HepG2 (cell line): ENCODE measurements around the gene KDM2B. TPM values are rescaled to one million over a fixed set of nuclear protein-coding genes. Genes with fewer than 3 reads are reported as not detected.
A peak's percentile ranks its signal among the peaks of the same experiment; 100 is the strongest.

Experiments used
- GTF2F1 ChIP-seq: fragments of 150-350 bp; IDR thresholded peaks from 2 replicates; pipeline ENCODE4 v1.6.1; 2014; ENCODE audit warnings: low read length
- HOXA3 ChIP-seq: sonication (generic); formaldehyde crosslinking; IDR thresholded peaks from 2 replicates; pipeline ENCODE4 v1.5.0; 2020; ENCODE audit warnings: missing genetic modification reagents
- LCORL ChIP-seq, 2 experiments: fragments of 450-650 bp in 1 of 2; sonication (generic) in 1 of 2; formaldehyde crosslinking in 1 of 2; IDR thresholded peaks; 2 replicates each; pipeline versions ENCODE4 v1.5.0 to v1.6.1; 2017 to 2020; ENCODE audit warnings: antibody characterized with exemption in 1 of 2, missing genetic modification reagents in 1 of 2
- NFIC ChIP-seq: IDR thresholded peaks from 2 replicates; pipeline ENCODE4 v1.6.1; 2012; ENCODE audit warnings: mild to moderate bottlenecking, low read length, inconsistent platforms
- NRL ChIP-seq: sonication (generic); formaldehyde crosslinking; IDR thresholded peaks from 2 replicates; pipeline ENCODE4 v1.5.0; 2020; ENCODE audit warnings: missing genetic modification reagents, mild to moderate bottlenecking, moderate library complexity, borderline replicate concordance
- POGK ChIP-seq: sonication (generic); formaldehyde crosslinking; conservative IDR thresholded peaks from 2 replicates; pipeline ENCODE4 v1.8.0; 2022; ENCODE audit warnings: mild to moderate bottlenecking, moderate library complexity, missing genetic modification reagents
- SMARCE1 ChIP-seq: fragments of 450-650 bp; IDR thresholded peaks from 2 replicates; pipeline ENCODE4 v1.6.1; 2017; ENCODE audit warnings: borderline replicate concordance
- U2AF2 ChIP-seq: fragments of 200-400 bp; formaldehyde crosslinking; IDR thresholded peaks from 2 replicates; pipeline ENCODE4 v1.6.1; 2017; ENCODE audit warnings: low read depth, mild to moderate bottlenecking, low read length
- ZNF121 ChIP-seq: sonication (generic); formaldehyde crosslinking; IDR thresholded peaks from 2 replicates; pipeline ENCODE4 v1.5.0; 2020; ENCODE audit warnings: mild to moderate bottlenecking, missing genetic modification reagents
- ZNF280B ChIP-seq: sonication (generic); formaldehyde crosslinking; IDR thresholded peaks from 2 replicates; pipeline ENCODE4 v1.5.0; 2020; ENCODE audit warnings: missing genetic modification reagents, mild to moderate bottlenecking, borderline replicate concordance
- ZNF691 ChIP-seq: sonication (generic); formaldehyde crosslinking; IDR thresholded peaks from 2 replicates; pipeline ENCODE4 v1.4.0; 2020; ENCODE audit warnings: missing genetic modification reagents, low read depth, mild to moderate bottlenecking, borderline replicate concordance
- polyA plus RNA-seq, 8 experiments: library from polyadenylated mRNA; depleted of rRNA in 3 of 8; stranded (reverse) in 7 of 8; unstranded in 1 of 8; fragments of >200 nt; fragmentation: Illumina TruSeq in 4 of 8; extraction: Trizol in 4 of 8; gene quantifications; 2 replicates each; pipeline versions ENCODE4 v1.2.1 to v1.2.3, GENCODE V29; 2011 to 2016; ENCODE audit warnings: low read depth in 4 of 8, missing spikeins in 1 of 8, mixed read lengths in 1 of 8; ENCODE audit not compliant: insufficient read depth in 1 of 8
- total RNA-seq, 5 experiments: library from RNA; depleted of rRNA; stranded (reverse); fragments of >200 nt; fragmentation: Illumina TruSeq; extraction: Trizol; gene quantifications; 2 replicates each; pipeline ENCODE4 v1.2.3, GENCODE V29; 2016; ENCODE audit warnings: low read depth in 1 of 5
- TF ChIP-seq, protein P1 (sequence below): sonication (generic); formaldehyde crosslinking; IDR thresholded peaks from 2 replicates; pipeline ENCODE4 v1.5.0; 2020; ENCODE audit warnings: mild to moderate bottlenecking, missing genetic modification reagents, borderline replicate concordance
- TF ChIP-seq, protein P2 (sequence below): IDR thresholded peaks from 2 replicates; pipeline ENCODE4 v1.6.1; 2018; ENCODE audit warnings: missing genetic modification reagents
- TF ChIP-seq, protein P3 (sequence below): sonication (generic); formaldehyde crosslinking; IDR thresholded peaks from 2 replicates; pipeline ENCODE4 v1.4.0; 2020; ENCODE audit warnings: mild to moderate bottlenecking, low read depth, missing genetic modification reagents

KDM2B gene
- total and polyA plus RNA-seq, 2 of the 13 experiments (the other 11 are each of a cell fraction or from before 2014, with no cell fraction given), result 17.5 to 26.1 TPM

GRCh38 chr12:121404734-121405133 is 176.1 kb downstream of the KDM2B start (continued):
- TF ChIP-seq, protein P1, sequence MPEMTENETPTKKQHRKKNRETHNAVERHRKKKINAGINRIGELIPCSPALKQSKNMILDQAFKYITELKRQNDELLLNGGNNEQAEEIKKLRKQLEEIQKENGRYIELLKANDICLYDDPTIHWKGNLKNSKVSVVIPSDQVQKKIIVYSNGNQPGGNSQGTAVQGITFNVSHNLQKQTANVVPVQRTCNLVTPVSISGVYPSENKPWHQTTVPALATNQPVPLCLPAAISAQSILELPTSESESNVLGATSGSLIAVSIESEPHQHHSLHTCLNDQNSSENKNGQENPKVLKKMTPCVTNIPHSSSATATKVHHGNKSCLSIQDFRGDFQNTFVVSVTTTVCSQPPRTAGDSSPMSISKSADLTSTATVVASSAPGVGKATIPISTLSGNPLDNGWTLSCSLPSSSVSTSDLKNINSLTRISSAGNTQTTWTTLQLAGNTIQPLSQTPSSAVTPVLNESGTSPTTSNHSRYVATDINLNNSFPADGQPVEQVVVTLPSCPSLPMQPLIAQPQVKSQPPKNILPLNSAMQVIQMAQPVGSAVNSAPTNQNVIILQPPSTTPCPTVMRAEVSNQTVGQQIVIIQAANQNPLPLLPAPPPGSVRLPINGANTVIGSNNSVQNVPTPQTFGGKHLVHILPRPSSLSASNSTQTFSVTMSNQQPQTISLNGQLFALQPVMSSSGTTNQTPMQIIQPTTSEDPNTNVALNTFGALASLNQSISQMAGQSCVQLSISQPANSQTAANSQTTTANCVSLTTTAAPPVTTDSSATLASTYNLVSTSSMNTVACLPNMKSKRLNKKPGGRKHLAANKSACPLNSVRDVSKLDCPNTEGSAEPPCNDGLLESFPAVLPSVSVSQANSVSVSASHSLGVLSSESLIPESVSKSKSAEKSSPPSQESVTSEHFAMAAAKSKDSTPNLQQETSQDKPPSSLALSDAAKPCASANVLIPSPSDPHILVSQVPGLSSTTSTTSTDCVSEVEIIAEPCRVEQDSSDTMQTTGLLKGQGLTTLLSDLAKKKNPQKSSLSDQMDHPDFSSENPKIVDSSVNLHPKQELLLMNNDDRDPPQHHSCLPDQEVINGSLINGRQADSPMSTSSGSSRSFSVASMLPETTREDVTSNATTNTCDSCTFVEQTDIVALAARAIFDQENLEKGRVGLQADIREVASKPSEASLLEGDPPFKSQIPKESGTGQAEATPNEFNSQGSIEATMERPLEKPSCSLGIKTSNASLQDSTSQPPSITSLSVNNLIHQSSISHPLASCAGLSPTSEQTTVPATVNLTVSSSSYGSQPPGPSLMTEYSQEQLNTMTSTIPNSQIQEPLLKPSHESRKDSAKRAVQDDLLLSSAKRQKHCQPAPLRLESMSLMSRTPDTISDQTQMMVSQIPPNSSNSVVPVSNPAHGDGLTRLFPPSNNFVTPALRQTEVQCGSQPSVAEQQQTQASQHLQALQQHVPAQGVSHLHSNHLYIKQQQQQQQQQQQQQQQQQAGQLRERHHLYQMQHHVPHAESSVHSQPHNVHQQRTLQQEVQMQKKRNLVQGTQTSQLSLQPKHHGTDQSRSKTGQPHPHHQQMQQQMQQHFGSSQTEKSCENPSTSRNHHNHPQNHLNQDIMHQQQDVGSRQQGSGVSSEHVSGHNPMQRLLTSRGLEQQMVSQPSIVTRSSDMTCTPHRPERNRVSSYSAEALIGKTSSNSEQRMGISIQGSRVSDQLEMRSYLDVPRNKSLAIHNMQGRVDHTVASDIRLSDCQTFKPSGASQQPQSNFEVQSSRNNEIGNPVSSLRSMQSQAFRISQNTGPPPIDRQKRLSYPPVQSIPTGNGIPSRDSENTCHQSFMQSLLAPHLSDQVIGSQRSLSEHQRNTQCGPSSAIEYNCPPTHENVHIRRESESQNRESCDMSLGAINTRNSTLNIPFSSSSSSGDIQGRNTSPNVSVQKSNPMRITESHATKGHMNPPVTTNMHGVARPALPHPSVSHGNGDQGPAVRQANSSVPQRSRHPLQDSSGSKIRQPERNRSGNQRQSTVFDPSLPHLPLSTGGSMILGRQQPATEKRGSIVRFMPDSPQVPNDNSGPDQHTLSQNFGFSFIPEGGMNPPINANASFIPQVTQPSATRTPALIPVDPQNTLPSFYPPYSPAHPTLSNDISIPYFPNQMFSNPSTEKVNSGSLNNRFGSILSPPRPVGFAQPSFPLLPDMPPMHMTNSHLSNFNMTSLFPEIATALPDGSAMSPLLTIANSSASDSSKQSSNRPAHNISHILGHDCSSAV, result no peak
- TF ChIP-seq, protein P2, sequence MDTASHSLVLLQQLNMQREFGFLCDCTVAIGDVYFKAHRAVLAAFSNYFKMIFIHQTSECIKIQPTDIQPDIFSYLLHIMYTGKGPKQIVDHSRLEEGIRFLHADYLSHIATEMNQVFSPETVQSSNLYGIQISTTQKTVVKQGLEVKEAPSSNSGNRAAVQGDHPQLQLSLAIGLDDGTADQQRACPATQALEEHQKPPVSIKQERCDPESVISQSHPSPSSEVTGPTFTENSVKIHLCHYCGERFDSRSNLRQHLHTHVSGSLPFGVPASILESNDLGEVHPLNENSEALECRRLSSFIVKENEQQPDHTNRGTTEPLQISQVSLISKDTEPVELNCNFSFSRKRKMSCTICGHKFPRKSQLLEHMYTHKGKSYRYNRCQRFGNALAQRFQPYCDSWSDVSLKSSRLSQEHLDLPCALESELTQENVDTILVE (CRISPR knock-in tag), result no peak
- no peak for TF ChIP-seq SMARCE1
- no peak for TF ChIP-seq NRL (CRISPR knock-in tag)
- TF ChIP-seq LCORL (IDR thresholded peaks at IDR 0.05), result peak; percentile 98
- TF ChIP-seq LCORL (CRISPR knock-in tag; IDR thresholded peaks at IDR 0.05), result no peak
- TF ChIP-seq HOXA3 (CRISPR knock-in tag), result no peak
- TF ChIP-seq GTF2F1, result peak; percentile 81; the same call in 1 of the 2 replicates
- TF ChIP-seq POGK (CRISPR knock-in tag), result no peak
- no peak for TF ChIP-seq U2AF2
- no peak for TF ChIP-seq ZNF691 (CRISPR knock-in tag)
- TF ChIP-seq, protein P3, sequence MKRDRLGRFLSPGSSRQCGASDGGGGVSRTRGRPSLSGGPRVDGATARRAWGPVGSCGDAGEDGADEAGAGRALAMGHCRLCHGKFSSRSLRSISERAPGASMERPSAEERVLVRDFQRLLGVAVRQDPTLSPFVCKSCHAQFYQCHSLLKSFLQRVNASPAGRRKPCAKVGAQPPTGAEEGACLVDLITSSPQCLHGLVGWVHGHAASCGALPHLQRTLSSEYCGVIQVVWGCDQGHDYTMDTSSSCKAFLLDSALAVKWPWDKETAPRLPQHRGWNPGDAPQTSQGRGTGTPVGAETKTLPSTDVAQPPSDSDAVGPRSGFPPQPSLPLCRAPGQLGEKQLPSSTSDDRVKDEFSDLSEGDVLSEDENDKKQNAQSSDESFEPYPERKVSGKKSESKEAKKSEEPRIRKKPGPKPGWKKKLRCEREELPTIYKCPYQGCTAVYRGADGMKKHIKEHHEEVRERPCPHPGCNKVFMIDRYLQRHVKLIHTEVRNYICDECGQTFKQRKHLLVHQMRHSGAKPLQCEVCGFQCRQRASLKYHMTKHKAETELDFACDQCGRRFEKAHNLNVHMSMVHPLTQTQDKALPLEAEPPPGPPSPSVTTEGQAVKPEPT (CRISPR knock-in tag), result no peak
- no peak for TF ChIP-seq ZNF121 (CRISPR knock-in tag)
- 0 out of 2 replicates have a peak, but pooled peaks have one; percentile 41 for TF ChIP-seq NFIC
- TF ChIP-seq ZNF280B (CRISPR knock-in tag), result no peak
